KOPT-K1 (cell line): Measurements from ENCODE around the gene OSR1.
"Not testable (repeated sequence)": the region's sequence is repeated elsewhere in the genome, so short reads cannot be mapped to it uniquely, and the experiment has no call there.

Experiments
- H3K27ac ChIP-seq: fragments of 200-600 bp; sonication (generic); 2 replicates; pipeline ENCODE4 v1.5.1; 2016; ENCODE audit warnings: antibody characterized with exemption, mild to moderate bottlenecking, low read depth, low read length; ENCODE audit not compliant: poor library complexity, severe bottlenecking
- H3K36me3 ChIP-seq: fragments of 200-600 bp; sonication (generic); 2 replicates; pipeline ENCODE4 v1.5.1; 2017; ENCODE audit warnings: antibody characterized with exemption, mild to moderate bottlenecking, low read length, moderate library complexity; ENCODE audit not compliant: insufficient read depth
- H3K9me3 ChIP-seq: fragments of 200-600 bp; sonication (generic); 2 replicates; pipeline ENCODE4 v1.5.1; 2017; ENCODE audit warnings: antibody characterized with exemption, low read length, mild to moderate bottlenecking; ENCODE audit not compliant: insufficient read depth, poor library complexity, severe bottlenecking

The OSR1 gene

GRCh38 chr2:19358242-19359020 is at the start of gene OSR1:
Gene OSR1 (minus strand): TSS chr2:19358623. CDS start chr2:19353805, 4,818 bp downstream.
- Histone ChIP-seq H3K27ac (no peak within 1 kb of the TSS), H3K36me3 (no peaks in the 10 kb centered on the region), H3K9me3 (no peaks in the 10 kb centered on the region)

- no peaks in the 10 kb centered on the region for H3K9me3 ChIP-seq
- H3K36me3 ChIP-seq = no peaks in the 10 kb centered on the region
- H3K27ac ChIP-seq = no peak overlapping the region
These were observed 45.4 kb upstream of the OSR1 start for GRCh38 chr2:19403785-19404184.

- Histone ChIP-seq H3K27ac (no peak overlapping the region), H3K9me3 (no peaks in the 10 kb centered on the region), H3K36me3 (no peaks in the 10 kb centered on the region)
These were observed 33.8 kb upstream of the OSR1 start for GRCh38 chr2:19392191-19392590.

GRCh38 chr2:19389469-19389868 is 31.0 kb upstream of the OSR1 start:
- not testable (repeated sequence) for H3K27ac ChIP-seq, H3K9me3 ChIP-seq, H3K36me3 ChIP-seq

- no peaks in the 10 kb centered on the region for H3K36me3 ChIP-seq
- no peaks in the 10 kb centered on the region for H3K9me3 ChIP-seq
- no peak overlapping the region for H3K27ac ChIP-seq
These were observed 22.1 kb upstream of the OSR1 start for GRCh38 chr2:19380532-19380931.

GRCh38 chr2:19378939-19379338 is 20.5 kb upstream of the OSR1 start:
- H3K9me3 ChIP-seq = no peaks in the 10 kb centered on the region
- H3K36me3 ChIP-seq = no peaks in the 10 kb centered on the region
- no peak overlapping the region for H3K27ac ChIP-seq

GRCh38 chr2:19377717-19378116 is 19.3 kb upstream of the OSR1 start:
- no peaks in the 10 kb centered on the region for H3K36me3 ChIP-seq
- H3K27ac ChIP-seq = no peak overlapping the region
- H3K9me3 ChIP-seq = no peaks in the 10 kb centered on the region

- Histone ChIP-seq H3K36me3 (no peaks in the 10 kb centered on the region), H3K9me3 (no peaks in the 10 kb centered on the region), H3K27ac (no peak overlapping the region)
These were observed 14.9 kb upstream of the OSR1 start for GRCh38 chr2:19373352-19373751.

GRCh38 chr2:19371996-19372582 is 13.7 kb upstream of the OSR1 start:
- Histone ChIP-seq H3K27ac (no peak overlapping the region), H3K9me3 (no peaks in the 10 kb centered on the region), H3K36me3 (no peaks in the 10 kb centered on the region)

GRCh38 chr2:19369341-19369955 is 11.0 kb upstream of the OSR1 start:
- Histone ChIP-seq H3K36me3 (no peaks in the 10 kb centered on the region), H3K27ac (no peak overlapping the region), H3K9me3 (no peaks in the 10 kb centered on the region)

GRCh38 chr2:19368760-19369159 is 10.3 kb upstream of the OSR1 start:
- H3K9me3 ChIP-seq = no peaks in the 10 kb centered on the region
- no peak overlapping the region for H3K27ac ChIP-seq
- H3K36me3 ChIP-seq = no peaks in the 10 kb centered on the region

GRCh38 chr2:19367326-19367725 is 8.9 kb upstream of the OSR1 start:
- Histone ChIP-seq H3K36me3 (no peaks in the 10 kb centered on the region), H3K27ac (no peak overlapping the region), H3K9me3 (no peaks in the 10 kb centered on the region)

- Histone ChIP-seq H3K9me3 (no peaks in the 10 kb centered on the region), H3K27ac (no peak overlapping the region), H3K36me3 (no peaks in the 10 kb centered on the region)
These were observed 6.7 kb upstream of the OSR1 start for GRCh38 chr2:19365126-19365525.

- H3K36me3 ChIP-seq = no peaks in the 10 kb centered on the region
- H3K27ac ChIP-seq = no peak overlapping the region
These were observed 5.6 kb upstream of the OSR1 start for GRCh38 chr2:19364014-19364413.

GRCh38 chr2:19363474-19363778 is 5.0 kb upstream of the OSR1 start:
- no peaks in the 10 kb centered on the region for H3K9me3 ChIP-seq
- H3K27ac ChIP-seq = no peak overlapping the region
- H3K36me3 ChIP-seq = no peaks in the 10 kb centered on the region

More at GRCh38 chr2:19364014-19364413, 5.6 kb upstream of the OSR1 start:
- no peaks in the 10 kb centered on the region for H3K9me3 ChIP-seq
